Fibroblast of lung (primary cell): ENCODE data around the gene PPM1K. TPM values are rescaled to one million over a fixed set of nuclear protein-coding genes. Genes with fewer than 3 reads are reported as not detected.

Experiments
- DNase-seq, 2 donors: peaks; one replicate each; pipeline versions ENCODE4 v3.0.0 to v3.0.0-alpha.2; 2010; ENCODE audit warnings: low read depth in 2 of 2
- H2AFZ ChIP-seq: 2 replicates; pipeline ENCODE4 v1.5.1; 2012; ENCODE audit warnings: low read length, control low read depth, inconsistent platforms
- H3K27ac ChIP-seq: 2 replicates; pipeline ENCODE4 v1.5.1; 2011; ENCODE audit warnings: low read length, control low read depth; ENCODE audit not compliant: insufficient read depth
- H3K27me3 ChIP-seq: 2 replicates; pipeline ENCODE4 v1.5.1; 2011; ENCODE audit warnings: mild to moderate bottlenecking, low read length; ENCODE audit not compliant: control insufficient read depth, insufficient read depth
- H3K36me3 ChIP-seq: 2 replicates; pipeline ENCODE4 v1.5.1; 2011; ENCODE audit warnings: low read length; ENCODE audit not compliant: control insufficient read depth, insufficient read depth
- H3K4me1 ChIP-seq: 2 replicates; pipeline ENCODE4 v1.5.1; 2011; ENCODE audit warnings: low read length; ENCODE audit not compliant: control insufficient read depth, insufficient read depth; ENCODE audit errors: extremely low read depth
- H3K4me2 ChIP-seq: 2 replicates; pipeline ENCODE4 v1.5.1; 2011; ENCODE audit warnings: low read length, control low read depth; ENCODE audit not compliant: insufficient read depth; ENCODE audit errors: extremely low read depth
- H3K4me3 ChIP-seq, 4 experiments: fragments of 200-600 bp in 1 of 4; sonication (generic) in 1 of 4; replicated peaks in 1 of 4; 2 replicates each; pipeline ENCODE4 v1.5.1; 2011 to 2016; ENCODE audit warnings: low read length in 4 of 4, low read depth in 3 of 4, mild to moderate bottlenecking in 3 of 4, control low read depth in 2 of 4, inconsistent platforms in 1 of 4, mixed read lengths in 1 of 4; ENCODE audit not compliant: insufficient read depth in 1 of 4; ENCODE audit errors: control extremely low read depth in 1 of 4
- H3K79me2 ChIP-seq: 2 replicates; pipeline ENCODE4 v1.5.1; 2012; ENCODE audit warnings: mild to moderate bottlenecking, low read length, inconsistent platforms; ENCODE audit not compliant: control insufficient read depth, insufficient read depth
- H3K9ac ChIP-seq: 2 replicates; pipeline ENCODE4 v1.5.1; 2011; ENCODE audit warnings: mild to moderate bottlenecking, low read length, control low read depth; ENCODE audit not compliant: insufficient read depth
- H3K9me3 ChIP-seq: 2 replicates; pipeline ENCODE4 v1.5.1; 2012; ENCODE audit warnings: low read depth, low read length; ENCODE audit not compliant: control insufficient read depth, insufficient read depth
- H4K20me1 ChIP-seq: 2 replicates; pipeline ENCODE4 v1.5.1; 2011; ENCODE audit warnings: low read length; ENCODE audit not compliant: control insufficient read depth, insufficient read depth; ENCODE audit errors: extremely low read depth
- CTCF ChIP-seq, 2 donors: IDR thresholded peaks in 1 of 2; conservative IDR thresholded peaks in 1 of 2; 1 replicate in 1 of 2; 2 replicates in 1 of 2; pipeline ENCODE4 v1.5.1; 2011 to 2012; ENCODE audit warnings: low read length in 2 of 2, control low read depth in 1 of 2, inconsistent platforms in 1 of 2, low read depth in 1 of 2, mild to moderate bottlenecking in 1 of 2
- EZH2 ChIP-seq: IDR thresholded peaks from 2 replicates; pipeline ENCODE4 v1.5.1; 2012; ENCODE audit warnings: low read length, control low read depth, mild to moderate bottlenecking; ENCODE audit errors: missing control alignments
- polyA plus RNA-seq, 2 donors: library from polyadenylated mRNA; depleted of rRNA in 1 of 2; stranded (reverse) in 1 of 2; unstranded in 1 of 2; fragments of >200 nt; gene quantifications; 2 replicates each; pipeline ENCODE4 v1.2.1, GENCODE V29; 2011 to 2012; ENCODE audit warnings: missing spikeins in 1 of 2
- total RNA-seq: library from RNA; depleted of rRNA; stranded (reverse); fragments of >200 nt; gene quantifications from 2 replicates; pipeline ENCODE4 v1.2.1, GENCODE V29; 2014

Gene PPM1K
- total and polyA plus RNA-seq, 2 donors (not counting 1 experiment from before 2014, with no cell fraction given) = 14.4 to 18.0 TPM

GRCh38 chr4:88285235-88285653 is 883 bp upstream of the PPM1K start:
- Histone ChIP-seq H3K79me2 (no peaks in the 10 kb centered on the region), H3K27ac (peak overlapping the region; percentile 61), H3K4me3 (peak overlapping the region; percentile 68 to 86 (median 78)), H2AFZ (peak overlapping the region; percentile 99), H3K9ac (no peak overlapping the region), H3K9me3 (no peaks in the 10 kb centered on the region), H3K4me2 (peak overlapping the region; percentile 90), H4K20me1 (no peaks in the 10 kb centered on the region), H3K27me3 (no peaks in the 10 kb centered on the region), H3K4me1 (peaks cover 2% of the 10 kb centered on the region), H3K36me3 (no peaks in the 10 kb centered on the region)
- TF ChIP-seq EZH2 (no peak), CTCF (conservative IDR thresholded peaks at IDR 0.05 in 1 of 2, IDR thresholded peaks at IDR 0.05 in 1 of 2; ENCODE audit: low read depth in 1 of 2, low read length in 2 of 2) (no peak)
- DNase-seq = no peak

- Histone ChIP-seq H3K36me3 (no peaks in the 10 kb centered on the region), H3K27me3 (no peaks in the 10 kb centered on the region), H3K9ac (peak overlapping the region; percentile 82), H2AFZ (peak overlapping the region; percentile 93), H3K9me3 (no peaks in the 10 kb centered on the region), H3K4me2 (peak overlapping the region; percentile 95), H3K79me2 (no peaks in the 10 kb centered on the region), H3K27ac (peak overlapping the region; percentile 90), H3K4me1 (peaks cover 2% of the 10 kb centered on the region), H4K20me1 (no peaks in the 10 kb centered on the region), H3K4me3 (peak overlapping the region; percentile 68 to 95 (median 76))
- TF ChIP-seq CTCF (conservative IDR thresholded peaks at IDR 0.05 in 1 of 2, IDR thresholded peaks at IDR 0.05 in 1 of 2; ENCODE audit: low read depth in 1 of 2, low read length in 2 of 2) = no peak
- TF ChIP-seq EZH2 = no peak
- peak in 1 of 2 donors; percentile 66 for DNase-seq
Observed at GRCh38 chr4:88283661-88284438, 511 bp downstream of the PPM1K start.

- Histone ChIP-seq H3K9ac (no peak overlapping the region), H2AFZ (no peak overlapping the region), H3K27ac (no peak overlapping the region), H3K79me2 (no peaks in the 10 kb centered on the region), H3K4me1 (peaks cover 2% of the 10 kb centered on the region), H3K4me3 (no peak overlapping the region), H3K27me3 (no peaks in the 10 kb centered on the region), H4K20me1 (no peaks in the 10 kb centered on the region), H3K36me3 (no peaks in the 10 kb centered on the region), H3K4me2 (no peak overlapping the region), H3K9me3 (no peaks in the 10 kb centered on the region)
- DNase-seq = no peak
- TF ChIP-seq EZH2 (no peak), CTCF (conservative IDR thresholded peaks at IDR 0.05 in 1 of 2, IDR thresholded peaks at IDR 0.05 in 1 of 2; ENCODE audit: low read depth in 1 of 2, low read length in 2 of 2) (no peak)
Observed at GRCh38 chr4:88280228-88280795, 4.0 kb downstream of the PPM1K start.
